Neuronal stem cell (in vitro differentiated cells): ENCODE results near the gene PAQR8.

Experiments
- DNase-seq: peaks from one replicate; pipeline ENCODE4 v3.0.0-alpha.2; 2013; ENCODE audit warnings: low spot score
- H2AFZ ChIP-seq: one replicate; pipeline ENCODE4 v1.6.1; 2013; ENCODE audit warnings: mild to moderate bottlenecking, low read length, inconsistent platforms
- H2AK5ac ChIP-seq: 2 replicates; pipeline ENCODE4 v1.6.1; 2013; ENCODE audit warnings: low read depth, mild to moderate bottlenecking, inconsistent platforms, low read length, moderate library complexity, mixed read lengths
- H2BK120ac ChIP-seq: 2 replicates; pipeline ENCODE4 v1.6.1; 2013; ENCODE audit warnings: low read depth, mild to moderate bottlenecking, inconsistent platforms, low read length, moderate library complexity, mixed read lengths
- H2BK12ac ChIP-seq: one replicate; pipeline ENCODE4 v1.6.1; 2013; ENCODE audit warnings: low read length, inconsistent platforms
- H2BK15ac ChIP-seq: 2 replicates; pipeline ENCODE4 v1.6.1; 2013; ENCODE audit warnings: mild to moderate bottlenecking, low read length, inconsistent platforms, mixed read lengths
- H2BK5ac ChIP-seq: one replicate; pipeline ENCODE4 v1.6.1; 2013; ENCODE audit warnings: inconsistent platforms, mild to moderate bottlenecking, low read length, moderate library complexity
- H3K14ac ChIP-seq: one replicate; pipeline ENCODE4 v1.6.1; 2013; ENCODE audit warnings: low read length, inconsistent platforms
- H3K18ac ChIP-seq: 2 replicates; pipeline ENCODE4 v1.6.1; 2013; ENCODE audit warnings: low read length, inconsistent platforms
- H3K23ac ChIP-seq: 2 replicates; pipeline ENCODE4 v1.6.1; 2013; ENCODE audit warnings: low read depth, mild to moderate bottlenecking, mixed read lengths, low read length, inconsistent platforms; ENCODE audit not compliant: poor library complexity
- H3K27ac ChIP-seq: replicated peaks from 3 replicates; pipeline ENCODE4 v1.5.1; 2013; ENCODE audit warnings: low read length, inconsistent platforms
- H3K27me3 ChIP-seq, 3 experiments: 2 replicates each; pipeline ENCODE4 v1.6.1; 2013; ENCODE audit warnings: low read length in 3 of 3, mild to moderate bottlenecking in 2 of 3, inconsistent platforms in 1 of 3, low read depth in 1 of 3, mixed read lengths in 1 of 3, moderate library complexity in 1 of 3; ENCODE audit not compliant: control insufficient read depth in 3 of 3, insufficient read depth in 3 of 3
- H3K36me3 ChIP-seq, 2 donors: replicated peaks in 1 of 2; 2 replicates each; pipeline ENCODE4 v1.6.1; 2013; ENCODE audit warnings: low read length in 2 of 2; ENCODE audit not compliant: control insufficient read depth in 2 of 2, insufficient read depth in 2 of 2
- H3K4ac ChIP-seq: 2 replicates; pipeline ENCODE4 v1.6.1; 2013; ENCODE audit warnings: inconsistent platforms, mild to moderate bottlenecking, low read length, moderate library complexity
- H3K4me1 ChIP-seq, 2 donors: 1 replicate in 1 of 2; 2 replicates in 1 of 2; pipeline ENCODE4 v1.6.1; 2013; ENCODE audit warnings: low read length in 2 of 2, low read depth in 1 of 2; ENCODE audit not compliant: control insufficient read depth in 2 of 2, insufficient read depth in 1 of 2
- H3K4me2 ChIP-seq: one replicate; pipeline ENCODE4 v1.6.1; 2013; ENCODE audit warnings: mild to moderate bottlenecking, low read length, inconsistent platforms; ENCODE audit not compliant: insufficient read depth, poor library complexity, severe bottlenecking
- H3K4me3 ChIP-seq, 2 donors: 2 replicates each; pipeline ENCODE4 v1.5.1; 2013; ENCODE audit warnings: low read length in 2 of 2, mild to moderate bottlenecking in 2 of 2, inconsistent platforms in 1 of 2, moderate library complexity in 1 of 2
- H3K79me1 ChIP-seq: one replicate; pipeline ENCODE4 v1.6.1; 2013; ENCODE audit warnings: low read depth, mild to moderate bottlenecking, inconsistent platforms, low read length, moderate library complexity
- H3K9ac ChIP-seq: one replicate; pipeline ENCODE4 v1.6.1; 2013; ENCODE audit warnings: mild to moderate bottlenecking, low read depth, low read length, inconsistent platforms; ENCODE audit not compliant: poor library complexity
- H3K9me3 ChIP-seq, 2 donors: replicated peaks in 1 of 2; 2 replicates each; pipeline versions ENCODE3 to v1.6.1; 2013; ENCODE audit warnings: low read length in 2 of 2, mild to moderate bottlenecking in 2 of 2, inconsistent platforms in 1 of 2, low read depth in 1 of 2, mixed read lengths in 1 of 2, moderate library complexity in 1 of 2; ENCODE audit not compliant: control insufficient read depth in 2 of 2, insufficient read depth in 1 of 2
- H4K8ac ChIP-seq: one replicate; pipeline ENCODE4 v1.6.1; 2013; ENCODE audit warnings: low read depth, mild to moderate bottlenecking, inconsistent platforms, low read length, moderate library complexity
- H4K91ac ChIP-seq: one replicate; pipeline ENCODE4 v1.6.1; 2013; ENCODE audit warnings: low read length, low read depth, mild to moderate bottlenecking, inconsistent platforms; ENCODE audit not compliant: poor library complexity
- WGBS, 2 donors: extraction: QIAGEN DNeasy Blood & Tissue Kit; methylation state at CpG; one replicate each; pipeline ENCODE4 v1.1.7; 2013; ENCODE audit warnings: missing lambda C conversion rate in 2 of 2, mixed read lengths in 1 of 2; ENCODE audit not compliant: insufficient read length in 2 of 2, insufficient replicate concordance in 1 of 2; ENCODE audit errors: extremely low coverage in 2 of 2; 5-methylcytosine and 5-hydroxymethylcytosine counted together

PAQR8 gene

DNA sequence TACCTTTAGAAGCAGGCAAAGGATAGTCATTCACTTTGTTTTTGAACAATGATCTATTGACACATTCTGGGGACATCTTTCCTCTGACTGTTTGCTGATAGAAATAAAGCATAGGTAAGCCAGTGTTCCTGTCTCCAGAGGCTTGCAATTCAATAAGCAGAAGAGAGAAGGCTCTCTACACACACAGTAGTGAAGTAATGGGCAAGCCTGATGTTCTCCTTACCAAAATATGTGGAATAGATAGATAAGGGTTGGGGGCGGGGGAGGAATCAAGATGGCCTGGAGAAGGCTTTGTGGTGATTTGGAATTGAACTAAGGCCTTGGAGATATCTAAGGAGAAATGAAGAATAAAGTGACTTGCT lies 27.3 kb downstream of the PAQR8 start:
- H3K79me1 ChIP-seq = no peaks in the 10 kb centered on the region
- H3K4me1 ChIP-seq = peaks cover 0 to 2% of the 10 kb centered on the region in 2 donors
- no peak overlapping the region for H3K27ac ChIP-seq
- H2BK5ac ChIP-seq = no peak overlapping the region
- no peak overlapping the region for H4K91ac ChIP-seq
- H3K9ac ChIP-seq = no peak overlapping the region
- H3K36me3 ChIP-seq = peaks cover 0 to 5% of the 10 kb centered on the region in 2 donors
- H2AFZ ChIP-seq = no peak overlapping the region
- peaks cover 7 to 16% of the 10 kb centered on the region in 2 donors for H3K9me3 ChIP-seq
- H4K8ac ChIP-seq = no peak overlapping the region
- H3K23ac ChIP-seq = no peak overlapping the region
- no peak overlapping the region for H3K4me2 ChIP-seq
- H2BK15ac ChIP-seq = no peak overlapping the region
- H3K14ac ChIP-seq = no peak overlapping the region
- H3K4ac ChIP-seq = no peak overlapping the region
- no peak overlapping the region for H3K18ac ChIP-seq
- H3K4me3 ChIP-seq = no peak overlapping the region
- no CpG with 5 or more reads among the region's 1 CpG for WGBS, 2 donors
- H2AK5ac ChIP-seq = no peak overlapping the region
- DNase-seq = no peak
- H2BK120ac ChIP-seq = no peak overlapping the region
- no peaks in the 10 kb centered on the region for H3K27me3 ChIP-seq
- no peak overlapping the region for H2BK12ac ChIP-seq

DNA sequence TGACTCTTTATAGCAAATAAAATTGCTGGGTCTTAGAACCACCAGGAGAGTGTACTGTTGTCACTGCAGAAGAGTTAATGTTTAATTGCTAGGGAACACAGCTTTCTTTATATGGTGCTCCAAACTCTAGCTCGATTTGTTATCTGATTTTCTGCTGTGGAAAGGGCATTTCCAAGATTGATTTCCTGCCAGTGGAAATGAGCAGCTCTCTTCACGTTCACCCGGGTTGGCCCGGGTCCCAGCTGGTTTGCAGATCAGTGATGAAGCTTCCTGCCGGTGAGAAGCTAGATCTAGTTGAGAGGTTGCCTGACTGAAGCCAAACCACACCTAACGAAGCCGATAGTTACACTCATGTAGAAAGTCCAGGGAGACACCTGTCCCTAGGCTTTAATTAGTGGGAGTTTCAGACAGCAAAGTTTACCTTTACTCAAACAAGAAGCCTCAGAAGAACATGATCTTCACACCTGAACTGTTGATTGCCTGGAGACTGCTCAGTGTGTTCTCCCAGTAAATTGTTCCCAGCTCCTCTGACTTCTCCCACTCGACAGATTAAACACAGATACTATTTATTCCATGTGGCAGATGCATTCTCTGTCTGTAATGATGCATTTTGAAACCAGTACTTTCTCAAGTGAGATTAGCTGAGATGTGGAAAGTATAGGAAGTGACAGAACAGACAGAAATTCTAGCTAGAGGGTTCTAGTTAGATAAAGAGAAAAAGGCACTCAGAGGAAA lies 27.8 kb downstream of the PAQR8 start:
- Histone ChIP-seq H4K91ac (no peak overlapping the region), H2BK15ac (no peak overlapping the region), H3K27ac (no peak overlapping the region), H2BK120ac (no peak overlapping the region), H3K79me1 (peaks cover 1% of the 10 kb centered on the region), H2BK12ac (no peak overlapping the region), H3K9me3 (peaks cover 6 to 16% of the 10 kb centered on the region in 2 donors), H3K23ac (no peak overlapping the region), H3K36me3 (peaks cover 0 to 5% of the 10 kb centered on the region in 2 donors), H3K18ac (no peak overlapping the region), H2BK5ac (no peak overlapping the region), H3K4ac (no peak overlapping the region), H4K8ac (no peak overlapping the region), H2AFZ (no peak overlapping the region), H2AK5ac (no peak overlapping the region), H3K4me3 (no peak overlapping the region), H3K14ac (no peak overlapping the region), H3K4me1 (peaks cover 0 to 2% of the 10 kb centered on the region in 2 donors), H3K4me2 (no peak overlapping the region), H3K9ac (no peak overlapping the region), H3K27me3 (no peaks in the 10 kb centered on the region)
- no peak for DNase-seq
- WGBS, 2 donors = no CpG with 5 or more reads among the region's 8 CpGs

DNA sequence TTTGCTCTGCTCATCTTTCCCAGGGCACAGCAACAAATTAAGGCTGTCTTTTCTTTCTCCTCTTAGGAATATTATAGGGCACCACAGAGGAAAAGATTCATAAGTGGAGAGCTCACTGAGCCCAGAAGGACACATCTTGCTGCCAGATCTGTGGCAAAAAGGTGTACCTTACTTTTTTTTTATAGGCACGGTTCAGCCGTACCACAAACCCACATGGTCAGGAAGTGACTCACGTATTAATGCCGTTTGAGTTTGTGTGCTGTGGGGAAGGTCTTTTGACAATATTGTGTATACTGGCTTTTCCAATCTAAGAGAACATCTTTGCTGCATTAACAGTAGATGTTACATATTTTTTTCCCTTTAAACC lies 28.4 kb downstream of the PAQR8 start:
- H3K4me1 ChIP-seq = peaks cover 0 to 2% of the 10 kb centered on the region in 2 donors

GRCh38 chr6:52391599-52391998 lies 29.6 kb downstream of the PAQR8 start:
- H2BK12ac ChIP-seq = no peak overlapping the region
- WGBS, 2 donors = no CpG with 5 or more reads among the region's 1 CpG
- H3K9me3 ChIP-seq = peaks cover 6 to 16% of the 10 kb centered on the region in 2 donors
- peaks cover 0 to 5% of the 10 kb centered on the region in 2 donors for H3K36me3 ChIP-seq
- H3K4ac ChIP-seq = no peak overlapping the region
- no peak overlapping the region for H3K23ac ChIP-seq
- no peaks in the 10 kb centered on the region for H3K27me3 ChIP-seq
- H3K18ac ChIP-seq = no peak overlapping the region
- H2BK5ac ChIP-seq = no peak overlapping the region
- H4K8ac ChIP-seq = no peak overlapping the region
- no peak overlapping the region for H3K4me2 ChIP-seq
- no peak overlapping the region for H3K14ac ChIP-seq
- no peak overlapping the region for H2BK120ac ChIP-seq
- H3K9ac ChIP-seq = no peak overlapping the region
- H3K27ac ChIP-seq = no peak overlapping the region
- no peak for DNase-seq
- no peak overlapping the region for H2AFZ ChIP-seq
- H3K4me1 ChIP-seq = peaks cover 0 to 2% of the 10 kb centered on the region in 2 donors
- no peak overlapping the region for H3K4me3 ChIP-seq
- peaks cover 1% of the 10 kb centered on the region for H3K79me1 ChIP-seq
- H2BK15ac ChIP-seq = no peak overlapping the region
- no peak overlapping the region for H4K91ac ChIP-seq
- H2AK5ac ChIP-seq = no peak overlapping the region

More for the DNA sequence above, 28.4 kb downstream of the PAQR8 start:
- H2AK5ac ChIP-seq = no peak overlapping the region
- no peak overlapping the region for H3K4me3 ChIP-seq
- no peak overlapping the region for H3K18ac ChIP-seq
- no peak overlapping the region for H3K14ac ChIP-seq
- H4K8ac ChIP-seq = no peak overlapping the region
- H2BK15ac ChIP-seq = no peak overlapping the region
- H4K91ac ChIP-seq = no peak overlapping the region
- no peak overlapping the region for H2AFZ ChIP-seq
- no peak overlapping the region for H2BK12ac ChIP-seq
- peaks cover 0 to 5% of the 10 kb centered on the region in 2 donors for H3K36me3 ChIP-seq
- H3K9me3 ChIP-seq = peaks cover 6 to 16% of the 10 kb centered on the region in 2 donors
- H3K27me3 ChIP-seq = no peaks in the 10 kb centered on the region
- H3K23ac ChIP-seq = no peak overlapping the region
- DNase-seq = no peak
- no peak overlapping the region for H2BK5ac ChIP-seq
- no peak overlapping the region for H2BK120ac ChIP-seq
- H3K9ac ChIP-seq = no peak overlapping the region
- H3K4me2 ChIP-seq = no peak overlapping the region
- WGBS, 2 donors = no CpG with 5 or more reads among the region's 4 CpGs
- no peak overlapping the region for H3K27ac ChIP-seq
- H3K79me1 ChIP-seq = peaks cover 1% of the 10 kb centered on the region
- H3K4ac ChIP-seq = no peak overlapping the region
